GM23248 (cell line): ENCODE measurements around the gene RAPSN. TPM values are rescaled to one million over a fixed set of nuclear protein-coding genes. Genes with fewer than 3 reads are reported as not detected.

ENCODE experiments used
- DNase-seq: peaks from one replicate; pipeline ENCODE4 v3.0.0-alpha.2; 2015
- H2AFZ ChIP-seq: fragments of 200-600 bp; sonication (generic); 2 replicates; pipeline ENCODE4 v1.6.1; 2016; ENCODE audit warnings: antibody characterized with exemption
- H3F3A ChIP-seq: fragments of 200-600 bp; sonication (generic); 2 replicates; pipeline ENCODE4 v1.6.1; 2016; ENCODE audit warnings: mild to moderate bottlenecking, antibody characterized with exemption, mixed run types; ENCODE audit not compliant: insufficient read depth
- H3K27ac ChIP-seq: fragments of 200-600 bp; sonication (generic); 2 replicates; pipeline ENCODE4 v1.5.1; 2016; ENCODE audit warnings: mild to moderate bottlenecking
- H3K27me3 ChIP-seq: fragments of 200-600 bp; sonication (generic); replicated peaks from 2 replicates; pipeline ENCODE4 v1.6.1; 2016; ENCODE audit warnings: mild to moderate bottlenecking; ENCODE audit not compliant: insufficient read depth
- H3K36me3 ChIP-seq: fragments of 200-600 bp; sonication (generic); 2 replicates; pipeline ENCODE4 v1.6.1; 2016; ENCODE audit warnings: low read depth, mild to moderate bottlenecking
- H3K4me1 ChIP-seq: fragments of 200-600 bp; sonication (generic); 2 replicates; pipeline ENCODE4 v1.6.1; 2016; ENCODE audit warnings: mild to moderate bottlenecking; ENCODE audit not compliant: insufficient read depth
- H3K4me2 ChIP-seq: fragments of 200-600 bp; sonication (generic); one replicate; pipeline ENCODE4 v1.6.1; 2016; ENCODE audit warnings: mild to moderate bottlenecking; ENCODE audit not compliant: unreplicated experiment
- H3K4me3 ChIP-seq: fragments of 200-600 bp; sonication (generic); 2 replicates; pipeline ENCODE4 v1.5.1; 2016; ENCODE audit warnings: mild to moderate bottlenecking
- H3K79me2 ChIP-seq: fragments of 200-600 bp; sonication (generic); 2 replicates; pipeline ENCODE4 v1.6.1; 2016; ENCODE audit warnings: mild to moderate bottlenecking; ENCODE audit not compliant: insufficient read depth
- H3K9ac ChIP-seq: fragments of 200-600 bp; sonication (generic); 2 replicates; pipeline ENCODE4 v1.6.1; 2016; ENCODE audit warnings: mild to moderate bottlenecking
- H3K9me2 ChIP-seq: fragments of 200-600 bp; sonication (generic); 2 replicates; pipeline ENCODE4 v1.6.1; 2016; ENCODE audit warnings: mixed run types, mild to moderate bottlenecking, moderate library complexity; ENCODE audit not compliant: insufficient read depth
- H3K9me3 ChIP-seq: fragments of 200-600 bp; sonication (generic); one replicate; pipeline ENCODE4 v1.6.1; 2017; ENCODE audit warnings: low read depth
- H4K20me1 ChIP-seq: fragments of 200-600 bp; sonication (generic); 2 replicates; pipeline ENCODE4 v1.6.0; 2016; ENCODE audit not compliant: insufficient read depth
- EZH2 ChIP-seq: fragments of 200-600 bp; sonication (generic); IDR thresholded peaks from 2 replicates; pipeline ENCODE4 v1.6.1; 2018; ENCODE audit warnings: antibody characterized with exemption, mild to moderate bottlenecking; ENCODE audit not compliant: insufficient read depth, poor library complexity, severe bottlenecking
- EZH2phosphoT487 ChIP-seq: fragments of 200-600 bp; sonication (generic); IDR thresholded peaks from 2 replicates; pipeline ENCODE4 v1.6.1; 2018; ENCODE audit warnings: antibody characterized with exemption, moderate library complexity, mild to moderate bottlenecking, low read depth; ENCODE audit not compliant: insufficient read depth
- WGBS, 2 experiments: methylation state at CpG; one replicate each; pipeline ENCODE4 v1.1.6; 2015 to 2017; ENCODE audit warnings: low lambda C conversion rate in 2 of 2, low coverage in 1 of 2; ENCODE audit errors: missing lambda C conversion rate in 2 of 2; 5-methylcytosine and 5-hydroxymethylcytosine counted together
- in situ Hi-C: fragments of 300-500 bp; cut with MboI; formaldehyde crosslinking; loops from 2 replicates; pipeline ENCODE4 v1.15.0; 2020
- polyA plus RNA-seq: library from polyadenylated mRNA; unstranded; fragments of >200 nt; fragmentation: Nextera tagmentation; extraction: Ambion mirVana; gene quantifications from 2 replicates; pipeline ENCODE4 v1.2.1, GENCODE V29; 2016
- total RNA-seq: library from RNA; depleted of rRNA; stranded (reverse); fragments of >200 nt; shearing (Covaris generic); gene quantifications from 2 replicates; pipeline ENCODE4 v1.2.3, GENCODE V29; 2014

Gene RAPSN
- total and polyA plus RNA-seq, 2 experiments from 2014 or later, result 0.11 to 0.22 TPM

DNA sequence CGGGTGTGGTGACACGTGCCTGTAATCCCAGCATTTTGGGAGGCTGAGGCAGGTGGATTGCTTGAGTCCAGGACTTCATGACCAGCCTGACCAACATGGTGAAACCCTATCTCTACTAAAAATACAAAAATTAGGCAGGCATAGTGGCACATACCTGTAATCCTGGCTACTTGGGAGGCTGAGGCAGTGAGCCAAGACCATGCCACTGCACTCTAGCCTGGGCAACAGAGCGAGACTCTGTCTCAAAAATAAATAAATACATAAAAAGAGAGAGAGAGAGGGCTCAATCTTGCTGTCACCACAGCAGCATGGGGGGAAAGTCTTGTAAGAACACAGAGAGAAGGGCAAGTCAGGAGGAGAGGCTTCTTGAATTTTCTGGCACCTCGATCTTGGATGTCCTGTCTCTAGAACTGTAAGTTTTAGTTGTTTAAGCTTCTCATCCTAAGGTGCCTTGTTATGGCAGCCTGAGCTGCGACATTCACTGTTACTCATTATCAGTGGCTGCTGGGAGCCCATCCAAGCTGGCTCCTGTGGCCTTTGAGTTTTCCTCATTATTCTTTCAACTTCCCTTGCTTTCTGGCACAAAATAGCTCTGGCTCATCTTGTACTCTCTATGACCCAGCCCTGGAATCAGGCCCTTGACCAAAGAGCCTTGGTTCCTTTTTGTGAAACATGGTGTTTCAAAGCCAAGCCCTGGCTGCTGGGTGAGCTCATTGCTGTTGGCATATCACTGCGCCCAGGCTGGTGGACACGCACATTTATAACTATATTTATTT, 14.7 kb downstream of the RAPSN start:
- in situ Hi-C loops, result no loop called here
- Histone ChIP-seq H3K4me3 (no peak overlapping the region), H3K4me2 (peak overlapping the region; percentile 46), H3F3A (peaks cover 13% of the 10 kb centered on the region), H3K4me1 (peaks cover 10% of the 10 kb centered on the region), H3K27ac (peak overlapping the region; percentile 83), H2AFZ (no peak overlapping the region), H3K36me3 (no peaks in the 10 kb centered on the region), H3K9me2 (no peaks in the 10 kb centered on the region), H3K79me2 (no peaks in the 10 kb centered on the region), H3K27me3 (no peaks in the 10 kb centered on the region), H3K9ac (0 out of 2 replicates have a peak overlapping the region, but pooled peaks have one; percentile 50), H3K9me3 (no peaks in the 10 kb centered on the region), H4K20me1 (no peaks in the 10 kb centered on the region)
- TF ChIP-seq EZH2phosphoT487, result no peak
- TF ChIP-seq EZH2, result no peak
- 29 to 31% methylated on average over 7 of the region's 7 CpGs for WGBS, 2 experiments
- DNase-seq, result peak; percentile 96

DNA sequence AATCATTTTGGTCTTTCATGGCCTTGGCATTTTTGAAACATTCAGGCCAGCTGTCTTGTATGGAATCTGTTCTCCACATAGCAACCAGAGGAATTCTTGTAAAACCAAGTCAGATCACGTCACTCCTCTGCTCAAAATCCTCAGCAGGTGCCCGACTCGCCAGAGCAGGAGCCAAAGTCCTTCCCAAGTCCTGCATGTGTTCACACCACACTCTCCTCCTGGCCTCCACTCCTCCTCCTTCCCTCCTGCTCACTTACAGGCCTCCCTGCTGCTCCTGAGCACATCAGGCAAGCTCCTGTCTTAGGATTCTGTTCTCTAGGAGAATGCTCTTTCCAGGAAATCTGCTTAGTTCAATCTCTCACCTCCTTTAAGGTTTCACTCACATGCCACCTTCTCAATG, 15.8 kb downstream of the RAPSN start:
- in situ Hi-C loops, result no loop called here
- Histone ChIP-seq H3F3A (peaks cover 13% of the 10 kb centered on the region), H3K4me1 (peaks cover 10% of the 10 kb centered on the region), H2AFZ (no peak overlapping the region), H3K9me3 (no peaks in the 10 kb centered on the region), H3K27ac (no peak overlapping the region), H3K27me3 (no peaks in the 10 kb centered on the region), H4K20me1 (no peaks in the 10 kb centered on the region), H3K36me3 (no peaks in the 10 kb centered on the region), H3K79me2 (no peaks in the 10 kb centered on the region), H3K9me2 (no peaks in the 10 kb centered on the region), H3K9ac (no peak overlapping the region), H3K4me3 (no peak overlapping the region), H3K4me2 (no peak overlapping the region)
- DNase-seq, result no peak
- WGBS, 2 experiments, result 92 to 94% methylated on average over 3 of the region's 3 CpGs
- TF ChIP-seq EZH2 (no peak), EZH2phosphoT487 (no peak)

- Histone ChIP-seq H3F3A (peaks cover 19% of the 10 kb centered on the region), H3K79me2 (no peaks in the 10 kb centered on the region), H3K9ac (no peak overlapping the region), H3K9me3 (no peaks in the 10 kb centered on the region), H3K36me3 (no peaks in the 10 kb centered on the region), H3K27ac (no peak overlapping the region), H4K20me1 (no peaks in the 10 kb centered on the region), H3K27me3 (no peaks in the 10 kb centered on the region), H3K9me2 (no peaks in the 10 kb centered on the region), H3K4me3 (no peak overlapping the region), H3K4me2 (no peak overlapping the region), H2AFZ (no peak overlapping the region), H3K4me1 (peaks cover 10% of the 10 kb centered on the region)
- 91% methylated on average over 9 of the region's 9 CpGs for WGBS, 2 experiments
- in situ Hi-C loops, result no loop called here
- no peak for DNase-seq
- TF ChIP-seq EZH2phosphoT487 (no peak), EZH2 (no peak)
These were observed 17.4 kb downstream of the RAPSN start for GRCh38 chr11:47431356-47432083.

DNA sequence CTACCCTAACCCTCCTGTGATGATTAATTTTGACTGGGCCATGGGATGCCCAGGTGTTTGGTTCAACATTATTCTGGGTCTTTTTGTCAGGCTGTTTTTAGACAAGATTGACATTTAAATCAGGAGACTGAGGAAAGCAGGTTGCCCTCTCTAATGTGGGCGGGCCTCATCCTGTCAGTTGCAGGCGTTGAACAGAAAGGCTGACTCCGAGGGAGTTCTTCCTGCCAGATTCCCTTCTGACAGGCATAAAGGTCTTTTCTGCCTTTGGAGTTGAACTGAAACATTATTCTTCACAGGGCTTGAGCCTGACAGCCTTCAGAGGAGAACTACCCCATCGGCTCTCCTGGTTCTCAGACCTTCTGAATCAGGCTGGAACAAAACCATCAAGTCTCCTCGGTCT, 18.4 kb downstream of the RAPSN start:
- in situ Hi-C loops, result no loop called here
- Histone ChIP-seq H3K9me2 (no peaks in the 10 kb centered on the region), H2AFZ (no peak overlapping the region), H3K9me3 (no peaks in the 10 kb centered on the region), H3K79me2 (peaks cover 7% of the 10 kb centered on the region), H3K27me3 (no peaks in the 10 kb centered on the region), H3F3A (peaks cover 16% of the 10 kb centered on the region), H4K20me1 (no peaks in the 10 kb centered on the region), H3K4me3 (no peak overlapping the region), H3K4me1 (peaks cover 10% of the 10 kb centered on the region), H3K27ac (no peak overlapping the region), H3K4me2 (no peak overlapping the region), H3K36me3 (no peaks in the 10 kb centered on the region), H3K9ac (no peak overlapping the region)
- WGBS, 2 experiments, result 66 to 70% methylated on average over 5 of the region's 5 CpGs
- TF ChIP-seq EZH2phosphoT487, result no peak
- TF ChIP-seq EZH2, result no peak
- no peak for DNase-seq
